Airway epithelial cell (primary cell): Measurements from ENCODE around the gene MCRS1. TPM values are rescaled to one million over a fixed set of nuclear protein-coding genes. Genes with fewer than 3 reads are reported as not detected.

Experiments used
- total RNA-seq: library from RNA; depleted of rRNA; stranded (reverse); fragments of >200 nt; gene quantifications from 2 replicates; pipeline ENCODE4 v1.2.3, GENCODE V29; 2015

MCRS1 gene
- total RNA-seq, result 66.0 and 75.8 TPM in 2 replicates

GRCh38 chr12:49567611-49568441, at the start of gene MCRS1:
TSS of gene MCRS1 (minus strand) at chr12:49568142. CDS start at chr12:49566731, 1,411 bp downstream.

GRCh38 chr12:49605539-49605938, 37.6 kb upstream of the MCRS1 start, which contains the start of gene FAM186B:
TSS of gene FAM186B (minus strand) at chr12:49605639. CDS start at chr12:49605477, 162 bp downstream.

GRCh38 chr12:49538510-49539403, 29.2 kb downstream of the MCRS1 start, which contains the start of gene KCNH3:
TSS of gene KCNH3 (plus strand) at chr12:49539030. CDS start at chr12:49539417, 387 bp downstream.

Other genes starting within 250 kb of the MCRS1 start
- 15.6 and 19.0 TPM in 2 replicates for gene TROAP, start 244.9 kb downstream of the MCRS1 start, total RNA-seq
- 0.42 TPM in 1 of 2 replicates, not detected in the other for gene C1QL4, start 231.0 kb downstream of the MCRS1 start, total RNA-seq
- gene DNAJC22, start 221.3 kb downstream of the MCRS1 start, total RNA-seq, result 0.35 and 0.84 TPM in 2 replicates
- 17.2 and 17.3 TPM in 2 replicates for gene SPATS2, start 200.7 kb downstream of the MCRS1 start, total RNA-seq
- gene KCNH3, start 29.1 kb downstream of the MCRS1 start, total RNA-seq, result 0.07 TPM in 1 of 2 replicates, not detected in the other
- gene FAM186B, start 37.5 kb upstream of the MCRS1 start, total RNA-seq, result 0.07 and 0.14 TPM in 2 replicates
- gene PRPF40B, start 55.4 kb upstream of the MCRS1 start, total RNA-seq, result 11.6 and 13.4 TPM in 2 replicates
- 2.2 and 2.7 TPM in 2 replicates for gene FMNL3, start 139.3 kb upstream of the MCRS1 start, total RNA-seq
- gene TMBIM6, start 173.4 kb upstream of the MCRS1 start, total RNA-seq, result 324 and 405 TPM in 2 replicates